ENCODE measurements around the gene DHX57.

The DHX57 gene

DNA sequence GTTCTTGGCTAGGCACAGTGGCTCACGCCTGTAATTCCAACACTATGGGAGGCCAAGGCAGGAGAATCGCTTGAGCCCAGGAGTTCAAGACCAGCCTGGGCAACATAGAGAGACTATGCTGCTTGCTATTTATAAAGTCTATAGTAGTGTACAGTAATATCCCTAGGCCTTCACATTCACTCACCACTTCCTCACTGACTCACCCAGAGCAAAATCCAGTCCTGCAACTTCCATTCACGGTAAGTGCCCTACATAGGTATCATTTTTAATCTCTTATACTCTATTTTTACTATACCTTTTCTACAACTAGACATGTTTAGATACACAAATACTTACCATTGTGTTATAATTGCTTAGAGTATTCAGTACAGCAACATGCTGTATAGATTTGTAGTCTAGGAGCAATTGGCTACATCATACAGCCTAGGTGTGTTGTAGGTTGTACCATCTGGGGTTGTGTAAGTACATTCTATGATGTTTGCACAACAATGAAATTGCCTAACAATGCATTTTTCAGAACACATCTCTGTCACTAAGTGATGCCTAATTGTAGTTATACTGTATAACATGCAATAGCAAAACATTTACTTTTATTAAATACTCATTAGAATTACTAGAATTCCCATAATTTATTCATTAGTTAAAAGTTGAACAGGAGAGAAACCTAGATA, 8.8 kb downstream of the DHX57 start:
- DNase-seq, result no peak

DNA sequence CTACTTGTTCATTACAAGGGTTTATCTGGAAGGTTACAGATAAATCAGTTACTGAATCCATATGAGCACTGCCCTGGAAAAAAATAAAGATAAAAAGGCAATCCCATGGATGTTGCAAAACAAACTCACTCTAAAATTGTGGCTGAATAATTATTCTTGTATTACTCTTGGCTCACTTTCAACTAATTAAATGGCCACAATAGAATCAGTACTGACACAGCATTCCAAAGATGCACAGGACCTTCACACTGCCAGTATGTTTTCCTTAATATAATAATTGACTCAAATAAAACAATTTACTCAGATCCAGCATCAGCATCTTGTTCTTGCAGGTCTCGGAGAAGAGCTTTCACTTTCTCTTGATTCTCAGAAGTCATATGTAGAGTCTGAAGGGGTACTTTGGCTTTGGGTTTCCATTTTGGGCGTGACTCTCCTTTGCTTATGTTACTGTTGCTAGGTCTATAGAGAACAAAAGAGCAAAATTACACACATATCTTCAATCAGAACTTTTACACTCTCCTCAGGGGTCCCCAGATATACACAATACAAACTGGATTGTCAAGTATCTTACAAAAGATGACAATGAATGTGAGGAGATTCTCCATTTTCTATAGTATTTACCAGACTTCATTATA, 12.6 kb downstream of the DHX57 start:
- DNase-seq, result no peak

DNA sequence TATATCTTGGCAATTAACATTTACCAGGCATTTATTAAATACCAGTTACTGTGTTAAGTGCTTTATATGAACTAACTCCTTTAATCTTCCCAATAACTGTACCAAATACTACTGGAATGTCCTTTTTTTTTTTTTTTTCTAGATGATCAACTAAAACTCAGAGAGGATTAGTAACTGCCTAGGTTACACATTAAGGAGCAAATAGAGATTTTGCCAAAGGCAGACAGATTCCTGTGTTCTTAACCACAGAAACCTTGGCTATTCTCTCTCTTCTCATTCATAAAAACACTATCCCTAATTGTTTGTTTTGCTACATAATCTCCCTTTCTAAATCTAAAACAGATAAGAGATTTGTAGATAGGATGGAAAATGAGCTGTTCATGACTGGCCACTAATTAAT, 13.3 kb downstream of the DHX57 start:
- DNase-seq, result no peak

DNA sequence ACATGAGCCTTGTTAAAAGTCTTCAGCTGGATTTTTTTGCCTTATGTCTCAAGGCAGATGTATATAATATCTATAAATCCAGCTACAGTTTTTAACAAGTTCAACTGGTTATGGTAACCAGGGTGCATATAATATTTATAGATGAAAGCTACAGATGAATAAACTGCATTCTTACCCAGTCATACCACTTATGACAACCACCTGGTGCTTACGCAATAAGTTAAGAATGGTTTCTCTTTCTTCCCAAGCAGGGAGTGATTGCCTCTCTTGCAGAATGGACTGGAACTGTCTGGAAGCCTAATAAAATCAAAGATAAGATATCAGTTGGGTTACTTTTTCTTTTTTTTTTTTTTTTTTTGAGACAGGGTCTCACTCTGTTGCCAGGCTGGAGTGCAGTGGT, 19.6 kb downstream of the DHX57 start:
- DNase-seq, result peak; percentile 11

DNA sequence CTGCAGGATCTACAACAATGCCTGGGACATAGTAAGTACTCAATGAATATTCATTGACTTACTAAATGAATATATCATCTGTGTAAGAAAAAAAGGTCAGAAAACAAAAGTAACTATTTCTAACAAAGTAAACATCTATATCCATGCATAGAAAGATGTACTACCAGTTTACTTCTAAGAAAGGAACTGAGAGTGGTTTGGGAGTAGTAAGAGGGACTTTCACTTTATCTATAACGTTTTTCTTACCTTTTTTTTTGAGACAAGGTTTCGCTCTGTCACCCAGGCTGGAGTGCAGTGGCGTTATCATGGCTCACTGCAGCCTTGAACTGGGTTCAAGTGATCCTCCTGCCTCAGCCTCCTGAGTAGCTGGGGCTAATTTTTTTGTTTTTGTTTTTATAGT, 25.7 kb downstream of the DHX57 start:
- DNase-seq, result no peak

DNA sequence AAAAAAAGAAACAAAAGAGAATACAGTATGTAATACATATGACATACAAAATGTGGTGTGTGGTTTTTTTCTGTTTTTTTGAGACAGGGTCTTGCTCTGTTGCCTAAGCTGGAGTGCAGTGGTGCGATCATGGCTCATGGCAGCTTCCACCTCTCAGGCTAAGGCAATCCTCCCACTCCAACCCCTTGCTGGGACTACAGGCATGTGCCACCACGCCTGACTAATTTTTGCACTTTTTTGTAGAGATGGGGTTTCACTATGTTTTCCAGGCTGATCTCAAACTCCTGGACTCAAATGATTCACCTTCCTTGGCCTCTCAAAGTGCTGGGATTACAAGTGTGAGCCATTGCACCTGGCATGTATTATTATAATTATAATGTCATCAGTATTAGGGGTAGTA, 38.9 kb downstream of the DHX57 start:
- no peak for DNase-seq

DNA sequence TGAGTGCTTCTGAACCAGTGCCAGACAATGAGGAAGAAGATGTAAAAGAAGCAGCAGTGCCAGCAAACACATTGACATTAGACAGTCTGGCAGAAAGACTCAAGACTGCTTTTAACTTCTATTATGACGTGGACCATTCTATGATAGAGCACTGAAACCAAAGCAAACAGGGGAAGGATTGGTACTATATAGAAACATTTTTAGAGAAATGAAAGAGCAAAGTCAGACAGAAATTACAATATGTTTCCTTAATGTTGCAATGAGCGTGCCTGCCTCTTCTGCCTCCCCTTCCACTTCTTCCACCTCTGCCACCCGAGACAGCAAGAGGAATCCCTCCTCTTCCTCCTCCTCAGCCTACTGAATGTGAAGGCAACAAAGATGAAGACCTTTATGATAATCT, 39.7 kb downstream of the DHX57 start:
- no peak for DNase-seq

DNA sequence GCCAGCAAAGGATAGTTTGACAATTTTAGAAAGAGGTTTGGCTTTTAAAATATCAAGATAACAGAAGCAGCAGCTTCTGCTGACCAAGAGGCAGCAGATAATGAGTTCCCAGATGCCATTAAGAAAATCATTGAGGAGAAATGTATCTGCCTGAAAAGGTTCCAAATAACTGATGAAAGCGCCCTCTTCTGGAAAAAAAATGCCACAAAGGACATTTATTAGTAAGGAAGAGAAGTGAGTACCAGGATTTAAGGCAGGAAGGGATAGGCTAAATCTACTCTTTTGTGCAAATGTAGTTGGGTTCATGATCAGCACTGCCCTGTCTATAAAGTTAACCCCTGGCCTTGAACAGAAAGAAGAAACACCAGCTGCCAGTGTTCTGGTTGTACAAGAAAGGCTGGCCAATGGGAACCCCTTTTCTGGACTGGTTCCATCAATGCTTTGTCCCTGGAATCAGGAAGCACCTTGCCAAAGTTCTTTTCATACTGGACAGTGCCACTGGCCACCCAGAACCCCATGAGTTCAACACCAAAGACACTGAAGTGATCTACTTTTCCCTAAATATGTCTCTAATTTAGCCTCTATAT, 40.6 kb downstream of the DHX57 start:
- DNase-seq, result peak; percentile 33

DNA sequence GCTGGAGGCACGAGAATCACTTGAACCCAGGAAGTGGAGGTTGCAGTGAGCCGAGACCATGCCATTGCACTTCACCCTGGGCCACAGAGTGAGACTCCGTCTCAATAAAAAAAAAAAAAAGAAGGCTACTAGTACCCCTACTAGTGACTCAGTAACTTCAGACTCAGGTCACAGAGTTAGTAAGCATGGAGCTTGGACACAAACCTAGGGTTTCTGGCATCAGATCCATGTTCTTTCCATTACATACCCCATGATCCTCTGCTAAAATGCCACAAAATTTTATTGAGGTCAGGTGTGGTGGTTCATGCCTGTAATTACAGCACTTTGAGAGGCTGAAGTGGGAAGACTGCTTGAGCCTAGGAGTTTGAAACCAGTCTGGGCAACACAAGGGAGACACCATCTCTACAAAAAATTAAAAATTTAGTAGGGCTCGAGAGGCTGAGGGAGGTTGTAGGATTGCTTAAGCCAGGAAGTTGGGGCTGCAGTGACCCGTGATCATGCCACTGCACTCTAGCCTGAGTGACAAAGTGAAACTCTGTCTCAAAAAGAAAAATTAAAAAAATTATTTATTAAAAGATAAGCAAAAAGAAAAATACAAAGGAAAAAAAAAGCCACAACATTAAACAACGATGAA, 45.1 kb downstream of the DHX57 start:
- no peak for DNase-seq

DNA sequence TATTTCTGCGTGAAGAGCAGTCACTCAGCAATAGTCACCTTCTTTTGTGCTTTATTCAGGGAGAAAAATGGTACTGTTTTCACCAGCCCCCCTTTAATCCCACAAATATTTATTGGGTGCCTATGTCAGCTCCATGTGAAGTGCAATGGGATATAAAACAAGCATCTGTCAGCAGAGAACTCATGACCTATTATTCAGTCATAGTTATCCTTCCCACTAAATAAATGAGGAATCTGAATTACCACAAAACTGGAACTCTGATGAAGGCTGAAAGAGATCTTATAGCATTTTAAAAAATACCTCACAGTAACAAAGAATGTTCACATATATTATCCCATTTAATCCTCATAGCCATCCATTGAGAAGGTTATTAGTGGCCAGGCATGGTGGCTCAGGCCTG, 45.8 kb downstream of the DHX57 start:
- peak; percentile 16 for DNase-seq

DNA sequence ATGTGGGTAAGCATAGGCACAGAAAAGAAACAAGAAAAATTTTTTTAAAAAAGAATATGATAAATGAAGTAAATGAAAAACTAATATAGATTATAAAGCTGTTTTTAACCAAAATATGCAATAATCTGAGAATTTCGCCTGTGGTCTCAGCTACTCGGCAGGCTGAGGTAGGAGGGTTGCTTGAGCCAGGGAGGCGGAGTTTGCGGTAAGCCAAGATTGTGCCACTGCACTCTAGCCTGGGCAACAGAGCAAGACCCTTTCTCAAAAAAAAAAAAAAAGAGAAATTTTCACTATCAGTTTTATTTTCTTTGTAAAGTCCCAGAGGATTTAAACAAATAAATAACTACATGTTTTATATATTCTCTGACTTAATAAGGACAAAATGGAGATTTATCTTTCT, 47.3 kb downstream of the DHX57 start:
- no peak for DNase-seq

DNA sequence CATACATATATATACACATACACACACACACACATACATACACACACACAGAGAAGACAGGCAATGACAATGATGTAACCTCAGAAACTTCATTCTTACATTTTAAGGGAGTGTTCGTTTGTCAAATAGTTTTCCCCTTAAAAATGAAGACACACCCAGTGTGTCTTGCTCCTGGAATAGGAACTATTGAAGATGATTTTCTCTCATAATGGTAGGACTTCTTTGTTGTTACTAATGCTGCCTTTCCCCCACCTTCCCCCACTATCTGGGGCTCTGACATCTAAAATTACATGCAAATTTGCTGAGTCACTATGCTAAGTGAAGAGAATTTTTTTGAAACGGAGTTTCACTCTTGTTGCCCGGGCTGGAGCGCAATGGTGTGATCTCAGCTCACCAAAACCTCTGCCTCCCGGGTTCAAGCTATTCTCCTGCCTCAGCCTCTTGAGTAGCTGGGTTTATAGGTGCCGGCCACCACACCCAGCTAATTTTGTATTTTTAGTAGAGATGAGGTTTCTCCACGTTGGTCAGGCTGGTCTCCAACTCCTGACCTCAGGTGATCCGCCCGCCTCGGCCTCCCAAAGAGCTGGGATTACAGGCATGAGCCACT, 48.1 kb downstream of the DHX57 start:
- peak; percentile 84 for DNase-seq

DNA sequence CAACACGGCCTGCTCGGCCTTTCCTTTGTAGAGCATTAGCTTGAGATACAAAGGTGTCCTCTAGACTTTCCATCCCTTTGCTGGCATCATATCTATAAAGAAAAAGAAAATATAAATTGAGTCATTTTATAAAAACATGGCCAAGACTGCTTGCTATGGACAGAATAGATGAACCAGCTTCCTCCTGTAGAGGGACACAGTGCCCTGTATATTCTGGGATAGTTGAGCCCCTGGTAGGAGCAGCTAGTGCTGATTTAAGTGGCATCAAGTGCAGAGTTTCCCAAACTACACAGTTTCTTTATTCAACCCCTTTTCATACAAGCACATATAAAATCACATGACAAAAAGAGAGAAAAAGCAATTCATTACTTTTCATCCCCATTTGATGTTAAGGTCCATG, 49.8 kb downstream of the DHX57 start:
- DNase-seq, result no peak

DNA sequence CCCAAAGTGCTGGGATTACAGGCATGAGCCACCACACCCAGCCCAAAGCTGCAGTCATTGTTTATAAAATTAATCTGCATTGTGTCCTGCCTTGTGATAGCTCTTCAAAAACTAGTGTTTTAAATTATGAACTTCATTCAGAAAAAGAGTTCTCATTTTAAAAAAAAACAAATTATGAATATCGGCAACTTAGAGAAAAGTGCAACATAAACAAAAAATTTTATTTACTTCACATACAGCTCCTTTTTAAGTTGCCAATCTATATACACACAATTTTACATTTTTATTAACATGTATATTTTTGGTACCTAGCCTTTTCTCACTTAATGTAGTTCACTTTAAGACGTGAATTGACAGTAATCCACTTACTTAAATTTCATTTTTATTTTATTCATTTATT, 50.8 kb downstream of the DHX57 start:
- no peak for DNase-seq

DNA sequence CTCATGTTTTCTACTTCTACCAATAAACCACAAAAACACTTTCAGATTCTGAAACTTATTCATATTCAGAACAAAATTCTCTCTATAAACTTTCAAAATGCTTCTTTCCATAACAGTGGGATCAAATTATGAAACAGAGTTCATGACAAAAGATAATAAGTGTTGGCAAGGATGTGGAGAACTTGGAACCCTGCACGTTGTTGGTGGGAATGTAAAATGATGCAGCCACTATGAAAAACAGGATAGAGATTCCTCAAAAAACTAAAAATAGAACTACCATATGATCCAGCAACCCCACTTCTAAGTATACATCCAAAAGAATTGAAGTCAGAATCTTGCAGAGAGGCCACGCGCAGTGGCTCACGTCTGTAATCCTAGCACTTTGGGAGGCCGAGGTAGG, 52.3 kb downstream of the DHX57 start:
- no peak for DNase-seq

DNA sequence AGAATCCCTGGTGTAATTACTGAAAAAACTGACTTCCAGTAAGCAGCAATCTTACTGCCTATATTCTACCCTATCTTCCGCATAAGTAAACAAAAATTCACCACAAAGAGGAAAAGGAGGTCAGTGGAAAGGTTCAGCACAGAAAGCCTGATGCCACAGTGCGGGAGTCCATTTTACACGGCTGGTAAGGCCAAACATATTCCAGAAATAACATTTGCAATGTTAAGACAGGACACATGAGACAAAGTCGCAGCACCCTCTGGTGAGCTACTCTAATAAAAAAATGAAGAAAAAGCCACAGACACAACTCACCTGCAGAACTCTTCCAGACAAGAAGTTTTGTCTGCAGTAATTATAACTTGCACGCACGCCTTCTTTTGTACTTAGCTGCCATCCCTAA, 57.2 kb downstream of the DHX57 start:
- no peak for DNase-seq

DNA sequence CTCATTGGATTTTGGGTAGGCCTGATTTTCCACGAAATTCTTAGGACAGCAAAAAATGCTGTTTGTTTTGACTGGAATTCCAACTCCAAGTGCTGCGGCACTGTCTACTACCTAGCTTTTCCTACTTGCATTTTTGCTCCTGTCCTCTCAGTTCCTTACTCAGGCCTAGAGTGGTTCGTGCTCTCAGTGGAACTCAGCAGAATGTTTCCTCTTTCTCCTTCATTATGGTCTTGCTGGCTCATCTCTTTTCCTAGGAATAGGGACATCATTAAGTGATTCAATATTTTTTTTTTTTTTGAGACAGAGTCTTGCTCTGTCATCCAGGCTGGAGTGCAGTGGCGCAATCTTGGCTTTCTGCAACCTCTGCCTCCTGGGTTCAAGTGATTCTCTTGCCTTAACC, 59.8 kb downstream of the DHX57 start:
- no peak for DNase-seq

DNA sequence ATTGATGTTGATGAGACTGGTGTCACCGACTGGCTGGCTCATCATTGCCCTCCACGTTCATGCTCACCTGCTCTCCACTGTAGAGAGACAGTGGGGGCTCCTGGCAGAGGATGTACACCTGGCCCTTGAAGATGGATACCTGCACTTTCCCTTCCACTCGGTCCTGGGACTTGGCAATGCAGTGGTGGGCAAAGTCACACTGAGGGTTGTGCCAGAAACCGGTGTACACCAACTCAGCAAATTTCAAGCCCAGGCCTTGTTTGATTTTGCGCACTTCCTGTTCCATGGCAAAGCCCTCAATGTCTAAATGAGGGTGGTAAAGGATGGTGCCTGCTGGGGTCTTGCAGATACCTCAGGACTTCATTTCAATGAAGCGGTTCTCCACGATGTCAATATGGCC, 65.2 kb downstream of the DHX57 start:
- no peak for DNase-seq

DNA sequence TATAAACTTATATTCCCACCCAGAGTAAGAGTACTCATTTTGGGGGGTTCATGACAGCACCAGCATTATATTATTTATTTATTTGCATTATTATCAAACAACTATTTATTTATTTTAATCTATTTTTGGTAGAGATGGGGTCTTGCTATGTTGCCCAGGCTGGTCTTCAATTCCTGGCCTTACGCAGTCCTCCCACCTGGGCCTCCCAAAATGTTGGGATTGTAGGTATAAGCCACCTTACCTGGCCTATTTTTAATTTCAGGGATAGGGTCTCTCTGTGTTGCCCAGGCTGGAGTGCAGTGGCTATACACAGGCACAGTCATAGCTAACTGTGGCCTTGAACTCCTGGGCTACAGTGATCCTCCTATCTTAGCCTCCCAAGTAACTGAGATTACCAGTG, 67.1 kb downstream of the DHX57 start:
- no peak for DNase-seq

DNA sequence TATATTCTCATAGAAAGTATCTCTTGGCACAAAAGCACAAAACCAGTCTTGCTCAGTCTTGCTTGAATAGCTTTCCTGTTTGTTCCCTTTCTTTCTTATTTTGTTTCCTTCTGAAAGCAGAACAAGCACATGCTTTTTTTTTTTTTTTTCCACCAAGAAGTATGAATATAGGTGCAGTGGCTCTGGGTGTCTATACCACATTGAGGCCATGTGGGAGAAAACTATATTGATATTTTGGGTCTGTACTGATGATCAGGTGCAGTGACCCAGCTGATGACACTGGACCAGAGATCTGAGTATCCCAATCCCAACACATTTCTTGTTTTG, 69.0 kb downstream of the DHX57 start:
- DNase-seq, result no peak

DNA sequence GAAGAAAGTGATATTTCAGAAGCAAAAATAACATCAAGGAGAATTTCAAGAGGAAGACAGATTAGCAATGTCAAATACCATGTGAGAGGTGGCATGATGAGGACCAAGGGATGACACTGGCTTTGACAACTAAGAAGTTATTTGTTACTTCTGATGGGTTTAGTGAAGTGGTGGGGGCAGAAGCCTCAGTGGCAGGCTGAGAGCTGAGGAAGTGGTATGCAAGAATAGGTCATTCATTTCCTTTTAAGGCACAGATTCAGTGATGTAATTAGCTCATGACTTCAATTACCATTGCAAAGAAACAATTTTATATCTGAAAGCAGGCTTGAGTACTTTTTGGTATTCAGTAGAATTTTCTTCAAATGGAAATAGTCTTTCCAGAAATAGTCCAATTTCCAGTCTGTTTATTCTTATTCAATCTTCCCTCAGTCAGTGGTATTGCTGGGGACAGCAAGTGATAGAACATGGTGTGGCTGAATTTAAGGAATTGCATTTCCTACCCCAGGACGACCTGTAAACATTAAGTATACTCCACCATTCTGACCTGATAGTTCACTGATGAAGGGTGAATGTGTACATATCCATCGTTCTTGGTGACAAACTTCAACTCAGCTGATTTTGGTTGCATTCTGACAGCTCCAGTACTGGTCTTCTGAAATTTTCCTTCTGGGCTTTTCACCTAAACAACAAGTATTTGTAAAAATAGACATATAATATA, 69.6 kb downstream of the DHX57 start:
- no peak for DNase-seq

DNA sequence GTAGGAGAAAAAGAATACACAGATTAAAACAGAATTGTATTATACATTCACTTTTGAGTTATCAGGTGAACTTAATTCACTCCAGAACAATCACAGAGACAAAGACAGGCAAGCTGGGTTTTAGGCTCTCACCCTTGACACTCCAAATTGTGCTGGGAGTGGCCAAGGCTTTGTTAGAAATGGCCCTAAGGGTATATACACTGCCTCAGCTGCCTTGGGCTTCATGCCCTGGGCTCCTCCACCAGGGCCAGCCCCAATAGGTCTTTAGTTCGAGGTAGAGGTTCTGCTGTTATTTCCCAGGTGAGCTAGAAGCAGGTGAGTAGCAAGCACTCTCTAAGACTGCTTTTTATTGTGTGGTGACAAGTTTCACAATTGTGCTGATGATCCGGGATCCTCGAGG, 77.8 kb downstream of the DHX57 start:
- DNase-seq, result no peak

DNA sequence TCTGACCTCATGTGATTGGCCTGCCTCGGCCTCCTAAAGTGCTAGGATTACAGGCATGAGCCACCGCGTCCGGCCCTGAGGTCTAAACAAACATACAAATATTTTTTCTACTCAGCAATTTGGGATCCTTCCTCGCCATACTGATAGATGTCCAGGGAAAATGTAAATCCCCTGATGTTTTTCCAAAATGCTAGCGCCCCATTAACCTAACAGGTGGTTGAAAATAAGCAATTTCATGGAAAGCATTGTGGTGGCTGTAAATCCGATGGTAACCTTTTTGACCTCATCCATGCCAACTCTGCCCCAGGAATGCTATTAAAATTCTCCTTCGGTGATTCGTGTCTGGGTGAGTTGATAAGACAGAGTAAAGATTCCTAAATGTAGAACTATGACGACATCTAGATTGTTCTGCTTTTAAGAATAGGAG, 78.5 kb downstream of the DHX57 start:
- DNase-seq, result no peak

Measured in fibroblast of skin of right biceps (primary cell).